Natural killer cell treated with Interleukin-12 subunit alpha and Interleukin-12 subunit beta and Interleukin-15 and Interleukin-18, amount 100 ng/mL, for 72 hours (primary cell): ENCODE measurements around the gene ALOX5. TPM values are rescaled to one million over a fixed set of nuclear protein-coding genes. Genes with fewer than 3 reads are reported as not detected.
"Not testable (repeated sequence)": the region's sequence is repeated elsewhere in the genome, so short reads cannot be mapped to it uniquely, and the experiment has no call there.

Experiments
- ATAC-seq, 2 donors: fragments of 150-1000 bp; cut with Tn5 transposase in 1 of 2; sonication (Bioruptor Pico), chemical (Tn5 transposase) in 1 of 2; 2 replicates each; pipeline ENCODE4 v1.10.0; 2021
- DNase-seq: peaks from one replicate; pipeline ENCODE4 v3.0.0; 2022; ENCODE audit warnings: low spot score
- H3K27ac Mint-ChIP-seq, 2 donors: 1 replicate in 1 of 2; 2 replicates in 1 of 2; pipeline ENCODE4 v1.8.0; 2022; ENCODE audit warnings: mixed read lengths in 2 of 2, mild to moderate bottlenecking in 1 of 2, moderate library complexity in 1 of 2
- H3K27me3 Mint-ChIP-seq, 2 donors: 1 replicate in 1 of 2; 2 replicates in 1 of 2; pipeline ENCODE4 v1.8.0; 2022; ENCODE audit warnings: mixed read lengths in 2 of 2
- H3K36me3 Mint-ChIP-seq: one replicate; pipeline ENCODE4 v1.8.0; 2022; ENCODE audit warnings: mixed read lengths
- H3K4me1 Mint-ChIP-seq, 2 donors: 1 replicate in 1 of 2; 2 replicates in 1 of 2; pipeline ENCODE4 v1.8.0; 2022; ENCODE audit warnings: low read depth in 2 of 2, mixed read lengths in 2 of 2, mild to moderate bottlenecking in 1 of 2
- H3K4me3 Mint-ChIP-seq: one replicate; pipeline ENCODE4 v1.8.0; 2022; ENCODE audit warnings: mixed read lengths
- H3K9me3 Mint-ChIP-seq: 2 replicates; pipeline ENCODE4 v1.8.0; 2022; ENCODE audit warnings: mixed read lengths
- total RNA-seq, 2 donors: library from RNA; stranded (reverse); gene quantifications; one replicate each; pipeline ENCODE4 v1.2.3, GENCODE V29; 2022

ALOX5 gene
- total RNA-seq, 2 donors from 2014 or later: 7.5 TPM; not detected in 1

- no peaks in the 10 kb centered on the region for H3K27me3 Mint-ChIP-seq
- no peak for ATAC-seq
- H3K9me3 Mint-ChIP-seq: peaks cover 4% of the 10 kb centered on the region
- H3K27ac Mint-ChIP-seq: peak overlapping the region in 1 of 2 donors; percentile 72
- peaks cover 23 to 41% of the 10 kb centered on the region in 2 donors for H3K4me1 Mint-ChIP-seq
- DNase-seq: no peak
- H3K36me3 Mint-ChIP-seq: peaks cover 9% of the 10 kb centered on the region
- no peak overlapping the region for H3K4me3 Mint-ChIP-seq
These were observed 97.7 kb downstream of the ALOX5 start for GRCh38 chr10:45471531-45472310.

GRCh38 chr10:45473126-45473525 is 99.1 kb downstream of the ALOX5 start:
- ATAC-seq: no peak
- Mint-ChIP-seq H3K27ac (no peak overlapping the region), H3K4me3 (no peak overlapping the region), H3K4me1 (peaks cover 30 to 46% of the 10 kb centered on the region in 2 donors), H3K9me3 (peaks cover 10% of the 10 kb centered on the region), H3K36me3 (peaks cover 23% of the 10 kb centered on the region), H3K27me3 (no peaks in the 10 kb centered on the region)
- no peak for DNase-seq

- no peak overlapping the region for H3K4me3 Mint-ChIP-seq
- H3K27me3 Mint-ChIP-seq: no peaks in the 10 kb centered on the region
- H3K9me3 Mint-ChIP-seq: peaks cover 21% of the 10 kb centered on the region
- ATAC-seq (no peak), DNase-seq (no peak)
- H3K27ac Mint-ChIP-seq: no peak overlapping the region
- peaks cover 46% of the 10 kb centered on the region for H3K36me3 Mint-ChIP-seq
- peaks cover 17 to 48% of the 10 kb centered on the region in 2 donors for H3K4me1 Mint-ChIP-seq
These were observed 102.5 kb downstream of the ALOX5 start for GRCh38 chr10:45476559-45476958.

- no peak for DNase-seq
- no peak overlapping the region for H3K4me3 Mint-ChIP-seq
- H3K27me3 Mint-ChIP-seq: no peaks in the 10 kb centered on the region
- peaks cover 52% of the 10 kb centered on the region for H3K36me3 Mint-ChIP-seq
- peaks cover 7 to 52% of the 10 kb centered on the region in 2 donors for H3K4me1 Mint-ChIP-seq
- H3K9me3 Mint-ChIP-seq: peaks cover 22% of the 10 kb centered on the region
- H3K27ac Mint-ChIP-seq: peak overlapping the region in 1 of 2 donors; percentile 9
- no peak for ATAC-seq
These were observed 106.3 kb downstream of the ALOX5 start for GRCh38 chr10:45480294-45480693.

GRCh38 chr10:45481100-45481499 is 107.1 kb downstream of the ALOX5 start:
- H3K4me3 Mint-ChIP-seq, ATAC-seq, H3K27me3 Mint-ChIP-seq, DNase-seq: not testable (repeated sequence)
- H3K9me3 Mint-ChIP-seq: peaks cover 18% of the 10 kb centered on the region
- H3K36me3 Mint-ChIP-seq: peaks cover 47% of the 10 kb centered on the region
- H3K27ac Mint-ChIP-seq: peak overlapping the region in 1 of 2 donors; percentile 32
- H3K4me1 Mint-ChIP-seq: peaks cover 7 to 48% of the 10 kb centered on the region in 2 donors

GRCh38 chr10:45483002-45483401 is 109.0 kb downstream of the ALOX5 start:
- ATAC-seq: no peak
- H3K4me1 Mint-ChIP-seq: peaks cover 0 to 41% of the 10 kb centered on the region in 2 donors
- no peak for DNase-seq
- peaks cover 14% of the 10 kb centered on the region for H3K9me3 Mint-ChIP-seq
- H3K36me3 Mint-ChIP-seq: peaks cover 30% of the 10 kb centered on the region
- H3K4me3 Mint-ChIP-seq: no peak overlapping the region
- H3K27me3 Mint-ChIP-seq: no peaks in the 10 kb centered on the region
- H3K27ac Mint-ChIP-seq: no peak overlapping the region

GRCh38 chr10:45487735-45488134 is 113.7 kb downstream of the ALOX5 start:
- H3K9me3 Mint-ChIP-seq: no peaks in the 10 kb centered on the region
- H3K27ac Mint-ChIP-seq: no peak overlapping the region
- peaks cover 6% of the 10 kb centered on the region for H3K36me3 Mint-ChIP-seq
- no peaks in the 10 kb centered on the region for H3K27me3 Mint-ChIP-seq
- H3K4me3 Mint-ChIP-seq: no peak overlapping the region
- DNase-seq: no peak
- peaks cover 5 to 22% of the 10 kb centered on the region in 2 donors for H3K4me1 Mint-ChIP-seq
- no peak for ATAC-seq

GRCh38 chr10:45488365-45488764 is 114.3 kb downstream of the ALOX5 start:
- H3K27me3 Mint-ChIP-seq: no peaks in the 10 kb centered on the region
- peaks cover 6% of the 10 kb centered on the region for H3K36me3 Mint-ChIP-seq
- H3K9me3 Mint-ChIP-seq: no peaks in the 10 kb centered on the region

GRCh38 chr10:45490277-45490676 is 116.3 kb downstream of the ALOX5 start:
- H3K36me3 Mint-ChIP-seq: peaks cover 14% of the 10 kb centered on the region
- no peaks in the 10 kb centered on the region for H3K27me3 Mint-ChIP-seq
- DNase-seq (no peak), ATAC-seq (no peak)
- no peak overlapping the region for H3K4me3 Mint-ChIP-seq
- no peak overlapping the region for H3K27ac Mint-ChIP-seq
- peaks cover 7 to 28% of the 10 kb centered on the region in 2 donors for H3K4me1 Mint-ChIP-seq
- peaks cover under 1% of the 10 kb centered on the region for H3K9me3 Mint-ChIP-seq

More at GRCh38 chr10:45488365-45488764, 114.3 kb downstream of the ALOX5 start:
- Mint-ChIP-seq H3K4me1 (peaks cover 5 to 22% of the 10 kb centered on the region in 2 donors), H3K27ac (peak overlapping the region in 1 of 2 donors; percentile 38), H3K4me3 (no peak overlapping the region)
- ATAC-seq (no peak), DNase-seq (no peak)

GRCh38 chr10:45491061-45491460 is 117.0 kb downstream of the ALOX5 start:
- DNase-seq (no peak), ATAC-seq (no peak)
- H3K9me3 Mint-ChIP-seq: peaks cover 8% of the 10 kb centered on the region
- peak overlapping the region in 1 of 2 donors; percentile 61 for H3K27ac Mint-ChIP-seq
- peaks cover 22% of the 10 kb centered on the region for H3K36me3 Mint-ChIP-seq
- no peaks in the 10 kb centered on the region for H3K27me3 Mint-ChIP-seq
- H3K4me1 Mint-ChIP-seq: peaks cover 15 to 35% of the 10 kb centered on the region in 2 donors
- H3K4me3 Mint-ChIP-seq: no peak overlapping the region

Other genes starting within 250 kb of the ALOX5 start
- not detected for gene OR13A1, start 58.6 kb upstream of the ALOX5 start, total RNA-seq